Sciatic nerve (tissue), 2 donors: Measurements from ENCODE around the gene DSC1. TPM values are rescaled to one million over a fixed set of nuclear protein-coding genes. Genes with fewer than 3 reads are reported as not detected.
"Not testable (repeated sequence)": the region's sequence is repeated elsewhere in the genome, so short reads cannot be mapped to it uniquely, and the experiment has no call there.

Experiments used
- ATAC-seq: fragments of 200-7000 bp; cut with Tn5 transposase; one replicate; pipeline ENCODE4 v1.9.1; 2020; ENCODE audit warnings: mild to moderate bottlenecking, moderate library complexity
- DNase-seq: peaks from one replicate; pipeline ENCODE4 v3.0.0-alpha.2; 2020; ENCODE audit warnings: low spot score
- intact Hi-C: fragments of 100-400 bp; cut with DNase I; formaldehyde crosslinking; loops from one replicate; pipeline ENCODE4 v1.14.2; 2022
- total RNA-seq: library from RNA; stranded (reverse); fragmentation: NEBNext Ultra II Directional; extraction: Animal tissue kit (Norgen Biotek cat#: 25700); gene quantifications from one replicate; pipeline ENCODE4 v1.2.1, GENCODE V29; 2021
- donor health status: DM: no; HTN: no; CAD: no.
- donor health status: DM: no; HTN: no; CAD: no.

The DSC1 gene
- total RNA-seq, 1 donor from 2014 or later: not detected

DNA sequence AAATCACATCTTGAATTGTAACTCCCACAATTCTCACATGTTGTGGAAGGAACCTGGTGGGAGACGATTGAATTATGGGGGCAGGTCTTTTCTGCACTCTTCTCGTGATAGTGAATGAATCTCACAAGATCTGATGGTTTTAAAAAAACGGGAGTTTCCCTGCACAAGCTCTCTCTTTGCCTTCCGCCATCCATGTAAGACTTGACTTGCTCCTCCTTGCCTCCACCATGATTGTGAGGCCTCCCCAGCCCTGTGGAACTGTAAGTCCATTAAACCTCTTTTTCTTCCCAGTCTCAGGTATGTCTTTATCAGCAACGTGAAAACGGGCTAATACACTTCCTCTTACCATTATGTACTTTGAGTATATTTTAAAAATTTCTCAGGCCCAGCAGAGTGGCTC is 14.7 kb upstream of the DSC1 start:
- ATAC-seq, intact Hi-C loops, DNase-seq: not testable (repeated sequence)

GRCh38 chr18:31176531-31176930 is 13.9 kb upstream of the DSC1 start:
- no peak for DNase-seq
- intact Hi-C loops: no loop called here
- no peak for ATAC-seq

GRCh38 chr18:31171144-31171839 is 8.6 kb upstream of the DSC1 start:
- intact Hi-C loops: no loop called here
- DNase-seq: no peak
- ATAC-seq: no peak

DNA sequence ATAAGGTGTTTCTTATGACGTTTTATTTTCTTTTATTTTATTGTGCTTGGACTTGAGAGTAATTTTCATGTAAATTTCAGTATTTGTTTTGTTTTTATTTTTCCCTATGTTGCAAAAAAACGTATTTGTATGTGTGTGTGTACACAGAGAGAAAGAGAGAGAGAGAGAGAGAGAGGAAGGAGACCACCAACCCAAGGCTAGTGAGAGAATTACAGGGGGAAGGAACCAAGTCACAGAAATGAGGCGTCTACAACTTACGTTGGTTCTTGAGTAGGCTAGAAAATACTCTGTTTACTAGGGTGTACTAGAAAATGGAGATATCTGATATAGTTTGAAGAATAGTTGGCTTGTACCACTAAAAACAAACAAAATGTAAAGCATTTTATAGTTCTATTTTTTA is 7.7 kb upstream of the DSC1 start:
- no peak for DNase-seq
- intact Hi-C loops: no loop called here
- no peak for ATAC-seq

- DNase-seq (no peak), ATAC-seq (no peak)
- intact Hi-C loops: no loop called here
Observed at GRCh38 chr18:31162419-31162793, 250 bp downstream of the DSC1 start.

DNA sequence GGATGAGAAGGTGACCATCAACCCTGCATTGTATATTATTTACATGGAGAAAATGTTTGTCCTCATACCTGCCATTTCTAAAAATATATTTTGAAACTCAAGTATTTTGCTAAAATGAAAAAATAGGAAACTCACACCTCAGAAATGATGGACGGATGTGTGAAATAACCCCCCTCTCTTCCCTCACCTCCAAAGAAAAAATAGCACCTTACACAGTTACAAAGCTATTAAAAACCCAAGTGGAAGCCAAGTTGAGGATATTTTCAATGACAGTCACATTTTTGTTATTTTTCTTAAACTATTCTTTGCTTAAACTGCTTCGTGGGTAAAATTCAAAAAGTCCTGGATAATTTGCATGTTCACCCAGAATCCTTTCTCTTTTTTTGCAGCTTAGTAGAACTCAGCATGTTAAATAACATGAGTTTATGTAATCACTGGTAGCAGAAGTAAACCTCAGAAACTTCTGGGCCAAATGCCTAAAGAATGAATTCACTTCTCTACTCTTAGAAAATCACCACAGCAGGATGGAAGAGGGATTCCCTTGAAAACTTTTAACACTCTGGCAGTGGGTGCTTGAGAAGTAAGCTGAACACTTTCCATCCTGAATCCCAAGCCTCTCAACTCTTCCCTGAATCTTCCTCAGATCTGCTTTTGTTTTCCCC is 768 bp downstream of the DSC1 start:
- intact Hi-C loops: no loop called here
- ATAC-seq (no peak), DNase-seq (no peak)

DNA sequence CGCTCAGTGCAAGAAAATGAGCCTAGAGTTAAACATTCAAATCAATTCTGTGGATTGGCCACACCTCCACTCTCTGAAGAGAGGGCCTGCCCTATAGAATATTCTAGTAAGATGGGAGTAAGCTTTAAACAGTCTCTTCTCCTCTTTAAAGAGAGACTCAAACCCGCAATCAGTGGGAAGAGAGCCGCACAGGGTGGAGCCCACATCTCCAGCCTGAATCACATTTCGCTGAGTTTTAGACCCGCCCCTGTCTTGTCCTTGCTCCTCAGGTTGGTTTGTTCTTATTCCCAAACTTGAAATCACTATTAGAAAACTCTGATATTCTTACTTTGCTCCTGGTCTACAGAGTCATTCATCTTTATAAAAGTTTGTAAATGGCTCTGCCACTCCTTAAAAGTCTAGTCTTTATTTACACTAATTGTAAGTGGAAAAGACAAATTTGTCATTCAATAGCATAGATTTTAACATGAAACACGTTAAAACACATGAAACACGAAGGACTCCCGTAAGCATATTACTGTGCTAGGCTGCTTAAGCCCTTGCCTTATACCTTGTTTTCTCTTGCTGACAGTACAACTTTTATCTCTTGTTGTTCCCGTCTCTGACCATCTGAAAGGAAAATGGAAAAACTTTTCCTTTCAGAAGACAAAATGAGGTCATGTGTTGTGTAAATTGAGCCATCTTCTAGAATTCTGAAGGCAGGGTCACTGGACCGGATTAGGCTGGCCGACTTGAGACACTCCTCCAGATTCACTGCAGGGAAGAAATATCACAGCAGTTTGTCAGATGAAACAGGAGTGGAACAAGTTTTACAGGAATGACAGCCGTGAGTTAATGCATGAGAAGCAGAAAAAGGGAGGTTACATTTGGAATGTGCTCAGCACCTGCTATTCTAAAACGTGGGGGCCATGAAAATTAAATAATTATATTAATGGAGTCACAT is 5.6 kb downstream of the DSC1 start:
- intact Hi-C loops: no loop called here
- DNase-seq: no peak
- ATAC-seq: no peak

DNA sequence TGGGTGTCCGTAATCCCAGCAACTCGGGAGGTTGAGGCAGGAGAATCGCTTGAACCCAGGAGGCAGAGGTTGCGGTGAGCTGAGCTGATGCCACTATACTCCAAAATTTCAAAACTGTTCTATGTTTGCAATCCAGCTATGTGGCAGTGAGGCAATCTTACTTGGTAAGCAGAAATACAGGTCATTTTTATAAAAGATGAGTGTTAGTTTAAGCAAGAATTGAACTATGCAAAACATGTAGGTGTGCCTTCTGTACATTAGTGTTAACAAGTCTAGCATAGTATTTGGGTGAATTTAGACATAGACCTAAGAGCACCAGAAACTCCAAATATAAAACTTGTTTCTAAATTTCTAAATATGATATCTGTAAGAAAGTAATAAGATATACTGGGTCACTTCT is 7.2 kb downstream of the DSC1 start:
- DNase-seq: no peak
- intact Hi-C loops: no loop called here

DNA sequence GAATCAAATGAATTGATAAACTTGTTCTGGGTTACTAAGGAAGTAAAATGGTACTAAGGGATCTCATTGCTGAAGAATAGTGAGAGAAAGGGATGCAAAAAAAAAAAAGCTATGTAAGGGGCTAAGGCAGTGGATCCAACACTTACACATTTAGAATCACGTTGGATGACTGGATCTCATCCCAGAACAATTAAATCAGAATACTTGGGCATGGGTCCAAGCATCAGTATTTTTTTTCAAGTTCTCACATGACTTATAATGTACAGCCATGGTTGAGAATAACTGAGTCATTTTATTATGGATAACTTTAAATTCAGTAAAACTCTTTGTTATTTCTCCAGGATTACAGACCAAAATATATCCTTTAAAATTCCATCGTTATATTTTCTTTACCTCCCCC is 8.5 kb downstream of the DSC1 start:
- intact Hi-C loops: no loop called here
- no peak for ATAC-seq
- no peak for DNase-seq

More for the DNA sequence above, 7.2 kb downstream of the DSC1 start:
- ATAC-seq: no peak

- ATAC-seq: no peak
- no peak for DNase-seq
- intact Hi-C loops: no loop called here
Observed at GRCh38 chr18:31149351-31149750, 13.3 kb downstream of the DSC1 start.

- DNase-seq (no peak), ATAC-seq (no peak)
- intact Hi-C loops: no loop called here
Observed at GRCh38 chr18:31148600-31148999, 14.1 kb downstream of the DSC1 start.

- intact Hi-C loops: no loop called here
Observed at GRCh38 chr18:31146809-31147208, 15.8 kb downstream of the DSC1 start.

GRCh38 chr18:31143025-31143424 is 19.6 kb downstream of the DSC1 start:
- ATAC-seq (no peak), DNase-seq (no peak)
- intact Hi-C loops: no loop called here

More at GRCh38 chr18:31146809-31147208, 15.8 kb downstream of the DSC1 start:
- ATAC-seq: no peak
- no peak for DNase-seq

DNA sequence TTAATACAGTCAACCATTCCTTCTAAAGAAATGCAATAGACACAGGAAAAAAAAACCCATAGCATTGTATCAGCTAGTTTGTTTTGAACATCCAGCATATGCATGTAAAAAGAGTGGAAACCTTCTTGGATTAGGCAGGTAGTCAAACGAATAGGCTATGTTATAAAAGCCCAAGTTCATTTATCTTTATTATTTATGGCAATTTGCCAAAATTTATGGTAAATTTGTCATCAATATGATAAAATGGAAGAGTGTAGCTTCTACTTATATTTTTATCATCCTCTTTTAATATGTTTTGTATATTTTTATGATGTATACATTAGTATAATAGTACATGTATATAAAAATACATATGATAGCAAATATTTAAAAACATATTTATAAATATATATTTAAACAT is 23.9 kb downstream of the DSC1 start:
- ATAC-seq: no peak
- no peak for DNase-seq
- intact Hi-C loops: no loop called here

DNA sequence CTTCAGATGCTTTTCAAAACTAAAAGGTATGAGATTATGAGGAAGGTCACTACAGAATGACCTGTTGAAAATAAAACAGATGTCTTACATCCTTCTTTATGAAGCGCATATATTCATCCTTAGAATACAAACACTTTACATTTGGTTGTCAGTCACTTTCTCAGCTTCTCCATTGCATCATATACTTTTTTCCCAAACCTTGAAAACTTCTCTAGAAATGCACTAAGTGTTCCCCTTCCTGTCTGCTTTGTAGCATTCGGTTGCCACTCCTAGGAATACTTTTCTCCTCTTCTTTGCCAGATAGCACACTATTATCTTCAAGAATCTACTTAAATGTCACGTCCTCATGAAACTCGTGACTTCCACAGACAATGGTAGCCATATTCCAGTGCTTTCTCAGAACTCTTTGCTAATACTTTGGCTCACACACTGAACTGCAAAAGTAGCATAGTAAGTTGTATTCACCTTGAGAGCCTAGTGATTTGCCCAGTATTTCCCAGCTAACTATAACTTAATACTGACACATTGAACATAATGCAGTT is 27.6 kb downstream of the DSC1 start:
- no peak for DNase-seq
- intact Hi-C loops: no loop called here
- ATAC-seq: no peak

DNA sequence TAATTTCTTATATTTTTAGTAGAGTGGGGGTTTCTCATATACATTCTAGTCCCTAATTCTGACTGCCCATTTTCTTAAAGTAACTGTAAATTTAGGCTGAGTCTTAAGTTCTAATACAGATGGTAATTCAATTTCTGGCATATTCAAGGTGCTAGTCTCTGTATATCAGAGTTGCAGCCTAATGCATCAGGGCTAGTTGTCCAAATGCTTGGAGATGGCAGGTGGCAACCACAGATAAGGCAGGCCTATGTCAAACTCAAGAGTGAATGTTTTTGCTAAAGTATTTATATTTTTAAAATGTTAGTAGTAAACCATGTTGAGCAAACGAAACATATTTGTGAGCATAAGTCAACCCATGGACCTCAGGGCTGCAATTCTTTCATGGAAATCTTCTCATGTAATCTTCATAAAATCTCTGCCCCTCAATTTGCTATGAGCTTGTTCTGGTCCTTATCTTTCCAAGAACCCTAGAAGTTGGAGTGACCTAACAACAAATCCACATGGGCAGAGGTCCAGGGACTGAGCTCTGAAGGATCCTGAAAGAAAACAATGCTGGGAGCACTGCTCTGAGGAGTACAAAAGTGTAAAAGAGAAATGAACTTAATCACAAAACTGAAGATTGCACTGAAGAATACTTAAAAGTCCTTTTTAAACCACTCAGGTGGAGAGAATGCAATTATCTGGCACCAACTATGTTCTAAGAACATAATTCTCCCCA is 33.1 kb downstream of the DSC1 start:
- intact Hi-C loops: no loop called here
- ATAC-seq: no peak

DNA sequence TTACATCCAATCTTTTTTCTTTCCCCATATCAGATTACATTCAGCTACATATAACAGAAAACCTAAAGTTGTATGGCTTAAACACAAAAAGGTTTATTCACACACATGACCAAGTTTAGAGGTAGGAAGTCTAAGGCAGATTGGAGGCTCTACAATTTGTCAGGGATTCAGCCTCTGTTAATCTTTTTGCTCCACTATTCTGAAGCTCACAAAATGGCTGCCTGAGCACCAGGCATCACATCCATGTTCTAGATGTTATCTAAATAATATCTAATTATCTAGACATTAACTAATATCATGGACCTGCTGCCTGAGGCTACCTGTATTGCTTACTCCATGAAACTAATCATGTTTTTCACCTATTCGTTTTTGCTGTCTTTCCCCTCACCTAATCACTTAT is 36.8 kb downstream of the DSC1 start:
- no peak for ATAC-seq
- DNase-seq: no peak
- intact Hi-C loops: no loop called here

More for the DNA sequence above, 33.1 kb downstream of the DSC1 start:
- DNase-seq: no peak

DNA sequence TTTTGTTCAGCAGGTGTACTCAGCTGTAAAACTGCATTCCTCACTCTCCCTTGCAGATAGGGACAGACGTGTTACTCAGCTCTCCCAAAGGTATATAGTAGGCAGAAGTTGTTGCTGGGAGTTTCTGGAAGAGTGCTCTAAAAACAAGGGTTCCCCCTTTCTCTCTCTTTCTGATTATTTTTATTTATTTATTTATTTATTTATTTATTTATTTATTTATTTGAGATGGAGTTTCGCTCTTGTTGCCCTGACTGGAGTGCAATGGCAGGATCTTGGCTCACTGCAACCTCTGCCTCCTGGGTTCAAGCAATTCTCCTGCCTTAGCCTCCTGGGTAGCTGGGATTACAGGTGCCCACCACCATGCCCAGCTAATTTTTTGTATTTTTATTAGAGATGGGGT is 39.5 kb downstream of the DSC1 start:
- intact Hi-C loops, ATAC-seq, DNase-seq: not testable (repeated sequence)

DNA sequence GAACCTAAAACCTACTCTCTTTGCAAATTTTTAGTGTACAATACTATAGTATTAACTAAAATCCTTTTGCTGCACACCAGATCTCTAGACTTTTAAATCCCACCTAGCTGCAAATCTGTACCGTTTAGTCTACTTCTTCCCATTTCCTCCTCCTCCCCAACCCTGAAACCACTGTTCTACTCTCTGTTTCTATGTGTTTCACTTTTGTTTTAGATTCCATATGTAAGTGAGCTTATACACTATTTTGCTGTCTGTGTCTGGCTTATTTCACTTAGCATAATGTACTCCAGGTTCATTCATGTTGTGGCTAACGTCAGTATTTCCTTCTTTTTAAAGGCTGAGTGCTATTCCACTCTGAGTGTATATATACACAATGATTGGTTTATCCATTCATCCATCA is 42.1 kb downstream of the DSC1 start:
- no peak for ATAC-seq
- intact Hi-C loops: no loop called here
- DNase-seq: no peak
